C4-2B (cell line): ENCODE measurements around the gene JUND.

Experiments
- ZFX ChIP-seq: fragments of 450-650 bp; IDR thresholded peaks from 2 replicates; pipeline ENCODE4 v1.6.1; 2017
- TF ChIP-seq, protein P1 (sequence below): fragments of 450-650 bp; conservative IDR thresholded peaks from 2 replicates; pipeline ENCODE4 v1.5.1; 2017; ENCODE audit warnings: mild to moderate bottlenecking

GRCh38 chr19:18290302-18291018 lies 9.0 kb upstream of the JUND start:
- TF ChIP-seq, protein P1, sequence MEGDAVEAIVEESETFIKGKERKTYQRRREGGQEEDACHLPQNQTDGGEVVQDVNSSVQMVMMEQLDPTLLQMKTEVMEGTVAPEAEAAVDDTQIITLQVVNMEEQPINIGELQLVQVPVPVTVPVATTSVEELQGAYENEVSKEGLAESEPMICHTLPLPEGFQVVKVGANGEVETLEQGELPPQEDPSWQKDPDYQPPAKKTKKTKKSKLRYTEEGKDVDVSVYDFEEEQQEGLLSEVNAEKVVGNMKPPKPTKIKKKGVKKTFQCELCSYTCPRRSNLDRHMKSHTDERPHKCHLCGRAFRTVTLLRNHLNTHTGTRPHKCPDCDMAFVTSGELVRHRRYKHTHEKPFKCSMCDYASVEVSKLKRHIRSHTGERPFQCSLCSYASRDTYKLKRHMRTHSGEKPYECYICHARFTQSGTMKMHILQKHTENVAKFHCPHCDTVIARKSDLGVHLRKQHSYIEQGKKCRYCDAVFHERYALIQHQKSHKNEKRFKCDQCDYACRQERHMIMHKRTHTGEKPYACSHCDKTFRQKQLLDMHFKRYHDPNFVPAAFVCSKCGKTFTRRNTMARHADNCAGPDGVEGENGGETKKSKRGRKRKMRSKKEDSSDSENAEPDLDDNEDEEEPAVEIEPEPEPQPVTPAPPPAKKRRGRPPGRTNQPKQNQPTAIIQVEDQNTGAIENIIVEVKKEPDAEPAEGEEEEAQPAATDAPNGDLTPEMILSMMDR = no peak
- TF ChIP-seq ZFX = no peak
